ENCODE data around the gene NDUFB6.

GRCh38 chr9:32526041-32526706 lies 46.8 kb downstream of the NDUFB6 start, which contains the start of gene RIGI:
- TF ChIP-seq ATF3 (CRISPR knock-in tag; conservative IDR thresholded peaks at IDR 0.05) (no peak), CTCF (IDR thresholded peaks at IDR 0.05) (peak; percentile 41; the same call in 1 of the 2 replicates), GABPB1 (CRISPR knock-in tag; IDR thresholded peaks at IDR 0.05) (no peak), ESRRA (CRISPR knock-in tag; IDR thresholded peaks at IDR 0.05; ENCODE audit: borderline replicate concordance) (no peak)
- TF ChIP-seq, protein P1, sequence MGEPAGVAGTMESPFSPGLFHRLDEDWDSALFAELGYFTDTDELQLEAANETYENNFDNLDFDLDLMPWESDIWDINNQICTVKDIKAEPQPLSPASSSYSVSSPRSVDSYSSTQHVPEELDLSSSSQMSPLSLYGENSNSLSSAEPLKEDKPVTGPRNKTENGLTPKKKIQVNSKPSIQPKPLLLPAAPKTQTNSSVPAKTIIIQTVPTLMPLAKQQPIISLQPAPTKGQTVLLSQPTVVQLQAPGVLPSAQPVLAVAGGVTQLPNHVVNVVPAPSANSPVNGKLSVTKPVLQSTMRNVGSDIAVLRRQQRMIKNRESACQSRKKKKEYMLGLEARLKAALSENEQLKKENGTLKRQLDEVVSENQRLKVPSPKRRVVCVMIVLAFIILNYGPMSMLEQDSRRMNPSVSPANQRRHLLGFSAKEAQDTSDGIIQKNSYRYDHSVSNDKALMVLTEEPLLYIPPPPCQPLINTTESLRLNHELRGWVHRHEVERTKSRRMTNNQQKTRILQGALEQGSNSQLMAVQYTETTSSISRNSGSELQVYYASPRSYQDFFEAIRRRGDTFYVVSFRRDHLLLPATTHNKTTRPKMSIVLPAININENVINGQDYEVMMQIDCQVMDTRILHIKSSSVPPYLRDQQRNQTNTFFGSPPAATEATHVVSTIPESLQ (CRISPR knock-in tag; IDR thresholded peaks at IDR 0.05), result no peak

Measured in WTC11 (cell line).